Astrocyte (in vitro differentiated cells and primary cell): Measurements from ENCODE around the gene ARHGAP9.

ENCODE experiments used
- EZH2 ChIP-seq: IDR thresholded peaks from 2 replicates; pipeline ENCODE4 v1.6.1; 2012; ENCODE audit warnings: mild to moderate bottlenecking, low read length, inconsistent platforms; ENCODE audit not compliant: insufficient read depth
- TF ChIP-seq, protein P1 (sequence below): IDR thresholded peaks from 2 replicates; pipeline ENCODE4 v1.5.1; 2011; ENCODE audit warnings: low read depth, mild to moderate bottlenecking, inconsistent platforms, low read length, moderate library complexity; ENCODE audit not compliant: insufficient read depth

DNA sequence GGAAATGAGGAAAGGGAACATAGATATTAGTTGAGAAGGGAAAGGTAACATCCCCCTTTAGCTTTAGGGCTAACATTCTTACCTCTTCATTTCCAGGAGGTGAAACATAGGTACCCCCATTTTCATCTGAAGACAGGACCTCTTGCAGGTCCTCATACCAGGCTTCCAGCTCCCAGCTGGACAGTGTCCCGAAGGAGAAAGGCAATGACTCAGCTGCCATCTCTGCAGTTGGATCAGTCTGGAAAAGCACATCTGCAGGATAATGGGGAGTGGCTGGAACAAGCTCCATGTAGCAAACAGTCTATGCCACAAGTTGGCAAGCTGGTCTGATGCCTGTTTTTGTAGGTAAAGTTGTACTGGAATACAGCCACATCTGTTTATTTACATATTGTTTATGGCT, 37.5 kb upstream of the ARHGAP9 start:
- TF ChIP-seq, protein P1, sequence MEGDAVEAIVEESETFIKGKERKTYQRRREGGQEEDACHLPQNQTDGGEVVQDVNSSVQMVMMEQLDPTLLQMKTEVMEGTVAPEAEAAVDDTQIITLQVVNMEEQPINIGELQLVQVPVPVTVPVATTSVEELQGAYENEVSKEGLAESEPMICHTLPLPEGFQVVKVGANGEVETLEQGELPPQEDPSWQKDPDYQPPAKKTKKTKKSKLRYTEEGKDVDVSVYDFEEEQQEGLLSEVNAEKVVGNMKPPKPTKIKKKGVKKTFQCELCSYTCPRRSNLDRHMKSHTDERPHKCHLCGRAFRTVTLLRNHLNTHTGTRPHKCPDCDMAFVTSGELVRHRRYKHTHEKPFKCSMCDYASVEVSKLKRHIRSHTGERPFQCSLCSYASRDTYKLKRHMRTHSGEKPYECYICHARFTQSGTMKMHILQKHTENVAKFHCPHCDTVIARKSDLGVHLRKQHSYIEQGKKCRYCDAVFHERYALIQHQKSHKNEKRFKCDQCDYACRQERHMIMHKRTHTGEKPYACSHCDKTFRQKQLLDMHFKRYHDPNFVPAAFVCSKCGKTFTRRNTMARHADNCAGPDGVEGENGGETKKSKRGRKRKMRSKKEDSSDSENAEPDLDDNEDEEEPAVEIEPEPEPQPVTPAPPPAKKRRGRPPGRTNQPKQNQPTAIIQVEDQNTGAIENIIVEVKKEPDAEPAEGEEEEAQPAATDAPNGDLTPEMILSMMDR = no peak
- no peak for TF ChIP-seq EZH2
